ENCODE results near the gene NCBP2.
A peak's percentile ranks its signal among the peaks of the same experiment; 100 is the strongest.

NCBP2 gene

DNA sequence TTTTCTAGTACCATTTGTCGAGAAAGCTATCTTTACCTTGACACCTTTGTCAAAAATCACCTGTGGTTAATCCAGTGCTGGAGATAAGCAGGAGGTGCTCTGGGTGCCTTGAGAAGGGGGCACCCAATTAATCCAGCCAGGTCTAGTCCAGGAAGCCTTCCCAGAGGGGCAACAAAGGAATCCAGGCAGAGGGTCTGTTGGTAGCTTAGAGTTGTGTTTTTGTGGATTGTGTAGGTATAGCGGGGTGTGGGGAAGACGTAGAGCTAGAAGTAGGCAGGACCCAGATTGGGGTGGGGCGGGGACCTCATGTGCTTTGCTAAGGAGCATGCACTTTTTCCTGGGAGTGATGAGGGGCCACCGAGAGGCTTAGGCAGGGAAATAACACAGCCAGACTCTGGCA is 32.3 kb upstream of the NCBP2 start:
- TF ChIP-seq, protein P1, sequence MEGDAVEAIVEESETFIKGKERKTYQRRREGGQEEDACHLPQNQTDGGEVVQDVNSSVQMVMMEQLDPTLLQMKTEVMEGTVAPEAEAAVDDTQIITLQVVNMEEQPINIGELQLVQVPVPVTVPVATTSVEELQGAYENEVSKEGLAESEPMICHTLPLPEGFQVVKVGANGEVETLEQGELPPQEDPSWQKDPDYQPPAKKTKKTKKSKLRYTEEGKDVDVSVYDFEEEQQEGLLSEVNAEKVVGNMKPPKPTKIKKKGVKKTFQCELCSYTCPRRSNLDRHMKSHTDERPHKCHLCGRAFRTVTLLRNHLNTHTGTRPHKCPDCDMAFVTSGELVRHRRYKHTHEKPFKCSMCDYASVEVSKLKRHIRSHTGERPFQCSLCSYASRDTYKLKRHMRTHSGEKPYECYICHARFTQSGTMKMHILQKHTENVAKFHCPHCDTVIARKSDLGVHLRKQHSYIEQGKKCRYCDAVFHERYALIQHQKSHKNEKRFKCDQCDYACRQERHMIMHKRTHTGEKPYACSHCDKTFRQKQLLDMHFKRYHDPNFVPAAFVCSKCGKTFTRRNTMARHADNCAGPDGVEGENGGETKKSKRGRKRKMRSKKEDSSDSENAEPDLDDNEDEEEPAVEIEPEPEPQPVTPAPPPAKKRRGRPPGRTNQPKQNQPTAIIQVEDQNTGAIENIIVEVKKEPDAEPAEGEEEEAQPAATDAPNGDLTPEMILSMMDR (IDR thresholded peaks at IDR 0.05; ENCODE audit: low read depth, low read length) = no peak
- no peak for DNase-seq (ENCODE audit: extremely low read depth, low read depth)

DNA sequence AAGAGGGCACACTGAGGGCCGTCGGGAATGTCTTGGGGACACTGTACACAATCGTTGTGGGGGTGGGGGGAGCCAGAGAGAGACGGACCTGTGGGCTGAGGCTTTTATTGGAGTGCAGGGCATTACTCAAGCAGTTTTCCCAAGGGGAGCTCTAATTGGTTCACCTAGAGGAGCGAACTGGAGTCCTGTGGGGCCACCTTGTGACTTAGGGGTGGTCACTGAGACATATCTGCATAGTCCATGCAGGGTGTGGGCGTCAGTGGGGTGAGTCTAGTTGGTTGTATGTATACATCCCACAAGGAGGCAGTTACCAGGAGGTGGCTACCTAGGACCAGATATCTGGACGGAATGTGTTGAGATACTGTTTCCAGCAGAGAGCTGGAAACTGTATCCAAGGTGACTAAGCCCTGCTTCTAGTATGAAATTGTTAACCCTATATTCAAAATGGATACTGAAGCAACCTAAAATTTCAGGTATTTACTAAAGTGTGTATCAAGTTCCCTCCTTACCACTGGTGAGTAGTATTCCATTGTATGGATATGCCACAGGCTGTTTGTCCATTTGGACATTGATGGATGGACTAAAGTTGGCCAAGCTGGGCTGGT is 28.9 kb upstream of the NCBP2 start:
- TF ChIP-seq, protein P1 (IDR thresholded peaks at IDR 0.05; ENCODE audit: low read depth, low read length) = no peak
- no peak for DNase-seq (ENCODE audit: extremely low read depth, low read depth)

- no peak for DNase-seq (ENCODE audit: extremely low read depth, low read depth)
- TF ChIP-seq, protein P1 (IDR thresholded peaks at IDR 0.05; ENCODE audit: low read depth, low read length) = no peak
These were observed 28.3 kb upstream of the NCBP2 start for GRCh38 chr3:196970547-196971093.

GRCh38 chr3:196969660-196970546 is 27.6 kb upstream of the NCBP2 start:
- DNase-seq (ENCODE audit: extremely low read depth, low read depth) = peak; percentile 15
- TF ChIP-seq, protein P1 (IDR thresholded peaks at IDR 0.05; ENCODE audit: low read depth, low read length) = peak; percentile 33

GRCh38 chr3:196969134-196969659 is 26.9 kb upstream of the NCBP2 start:
- no peak for DNase-seq (ENCODE audit: extremely low read depth, low read depth)
- TF ChIP-seq, protein P1 (IDR thresholded peaks at IDR 0.05; ENCODE audit: low read depth, low read length) = no peak

- peak; percentile 10 for DNase-seq (ENCODE audit: extremely low read depth, low read depth)
- TF ChIP-seq, protein P1 (IDR thresholded peaks at IDR 0.05; ENCODE audit: low read depth, low read length) = no peak
These were observed 26.2 kb upstream of the NCBP2 start, which contains the start of gene PIGZ for GRCh38 chr3:196968233-196969133. Gene PIGZ (minus strand): TSS chr3:196968833. CDS start chr3:196952031, 16,802 bp downstream.

All from AG09319 (cell line).